ENCODE data around the gene CTDSPL. TPM values are rescaled to one million over a fixed set of nuclear protein-coding genes. Genes with fewer than 3 reads are reported as not detected.

CTDSPL gene
- polyA plus RNA-seq, 1 of the 3 experiments (the other 2 are of a cell fraction), result 22.1 TPM

DNA sequence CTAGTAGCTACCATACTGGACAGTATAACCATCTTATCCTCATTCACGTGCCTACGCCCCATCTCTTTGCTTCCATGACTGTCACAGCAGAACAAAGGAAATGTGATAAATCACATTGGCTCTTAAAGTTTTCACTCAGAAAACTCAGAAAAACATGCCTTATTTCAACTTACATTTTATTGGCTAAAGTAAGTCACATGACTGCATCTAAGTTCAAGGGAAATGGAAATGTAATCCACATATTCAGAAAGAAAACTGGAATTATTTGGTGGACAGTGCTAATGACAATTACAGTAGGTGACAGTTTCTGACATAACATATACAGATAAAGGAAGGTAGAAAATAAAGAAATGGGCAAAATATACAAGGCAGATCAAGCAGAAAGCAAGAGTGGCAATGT, 91.5 kb downstream of the CTDSPL start:
- Histone ChIP-seq H3K27me3 (ENCODE audit: insufficient read depth) (no peaks in the 10 kb centered on the region), H2AFZ (ENCODE audit: low read depth) (no peak overlapping the region), H3K4me1 (ENCODE audit: control insufficient read depth in 1 of 2, insufficient read depth in 2 of 2, low read depth in 1 of 2, low read length in 1 of 2) (peaks cover 0 to 11% of the 10 kb centered on the region in 2 experiments; a peak in 2 of 4 replicates), H3K9me2 (no peaks in the 10 kb centered on the region), H3K9ac (no peak overlapping the region), H3K4me3 (ENCODE audit: low read depth in 2 of 2, low read length in 1 of 2) (no peak overlapping the region), H3K36me3 (replicated peaks in 1 of 2; ENCODE audit: control insufficient read depth in 1 of 2, insufficient read depth in 2 of 2, low read length in 1 of 2) (peaks cover 17 to 29% of the 10 kb centered on the region in 2 experiments), H3F3A (replicated peaks; ENCODE audit: insufficient read depth) (no peaks in the 10 kb centered on the region), H3K9me3 (no peaks in the 10 kb centered on the region), H3K4me2 (no peak overlapping the region), H3K27ac (ENCODE audit: low read depth in 2 of 2, low read length in 1 of 2) (no peak overlapping the region), H3K79me2 (ENCODE audit: insufficient read depth) (peaks cover 3% of the 10 kb centered on the region; the same call in 1 of the 2 replicates), H4K20me1 (ENCODE audit: insufficient read depth) (no peaks in the 10 kb centered on the region)
- TF ChIP-seq REST (IDR thresholded peaks at IDR 0.05; ENCODE audit: low read depth, low read length), result no peak
- TF ChIP-seq SIN3A (IDR thresholded peaks at IDR 0.05; ENCODE audit: borderline replicate concordance, low read depth, low read length), result no peak
- TF ChIP-seq GATA2 (CRISPR knock-in tag; IDR thresholded peaks at IDR 0.05), result no peak
- TF ChIP-seq GABPA (IDR thresholded peaks at IDR 0.05; ENCODE audit: low read depth), result no peak
- TF ChIP-seq MAX (IDR thresholded peaks at IDR 0.05; ENCODE audit: low read depth), result no peak
- TF ChIP-seq RXRA (IDR thresholded peaks at IDR 0.05; ENCODE audit: borderline replicate concordance, low read depth), result no peak
- TF ChIP-seq, protein P1, sequence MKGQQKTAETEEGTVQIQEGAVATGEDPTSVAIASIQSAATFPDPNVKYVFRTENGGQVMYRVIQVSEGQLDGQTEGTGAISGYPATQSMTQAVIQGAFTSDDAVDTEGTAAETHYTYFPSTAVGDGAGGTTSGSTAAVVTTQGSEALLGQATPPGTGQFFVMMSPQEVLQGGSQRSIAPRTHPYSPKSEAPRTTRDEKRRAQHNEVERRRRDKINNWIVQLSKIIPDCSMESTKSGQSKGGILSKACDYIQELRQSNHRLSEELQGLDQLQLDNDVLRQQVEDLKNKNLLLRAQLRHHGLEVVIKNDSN (IDR thresholded peaks at IDR 0.05; ENCODE audit: borderline replicate concordance, low read depth), result no peak
- TF ChIP-seq, protein P2, sequence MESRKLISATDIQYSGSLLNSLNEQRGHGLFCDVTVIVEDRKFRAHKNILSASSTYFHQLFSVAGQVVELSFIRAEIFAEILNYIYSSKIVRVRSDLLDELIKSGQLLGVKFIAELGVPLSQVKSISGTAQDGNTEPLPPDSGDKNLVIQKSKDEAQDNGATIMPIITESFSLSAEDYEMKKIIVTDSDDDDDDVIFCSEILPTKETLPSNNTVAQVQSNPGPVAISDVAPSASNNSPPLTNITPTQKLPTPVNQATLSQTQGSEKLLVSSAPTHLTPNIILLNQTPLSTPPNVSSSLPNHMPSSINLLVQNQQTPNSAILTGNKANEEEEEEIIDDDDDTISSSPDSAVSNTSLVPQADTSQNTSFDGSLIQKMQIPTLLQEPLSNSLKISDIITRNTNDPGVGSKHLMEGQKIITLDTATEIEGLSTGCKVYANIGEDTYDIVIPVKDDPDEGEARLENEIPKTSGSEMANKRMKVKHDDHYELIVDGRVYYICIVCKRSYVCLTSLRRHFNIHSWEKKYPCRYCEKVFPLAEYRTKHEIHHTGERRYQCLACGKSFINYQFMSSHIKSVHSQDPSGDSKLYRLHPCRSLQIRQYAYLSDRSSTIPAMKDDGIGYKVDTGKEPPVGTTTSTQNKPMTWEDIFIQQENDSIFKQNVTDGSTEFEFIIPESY (IDR thresholded peaks at IDR 0.05; ENCODE audit: borderline replicate concordance, low read depth), result no peak
- TF ChIP-seq RCOR1 (IDR thresholded peaks at IDR 0.05; ENCODE audit: low read length), result no peak
- no peak for TF ChIP-seq TCF12 (IDR thresholded peaks at IDR 0.05)
- no peak for TF ChIP-seq NFIC (IDR thresholded peaks at IDR 0.05; ENCODE audit: borderline replicate concordance)
- POLR2A ChIA-PET, result no interaction called here
- DNase-seq, result no peak
- WGBS (ENCODE audit: low lambda C conversion rate), result 93% methylated on average over 2 of the region's 2 CpGs
- CTCF ChIA-PET, result interaction anchor here (1.1 to 3.8 kb wide), 3 partner anchors 14 to 98 kb away, joined by 5 to 14 read pairs (median 6); no protein-coding TSS in a partner anchor

Measured in SK-N-SH (cell line).